ENCODE data around the gene SERPINB13. TPM values are rescaled to one million over a fixed set of nuclear protein-coding genes. Genes with fewer than 3 reads are reported as not detected.

The SERPINB13 gene
- total and polyA plus RNA-seq, 9 of the 15 experiments (the other 6 are each of a cell fraction or from before 2014, with no cell fraction given), result not detected

DNA sequence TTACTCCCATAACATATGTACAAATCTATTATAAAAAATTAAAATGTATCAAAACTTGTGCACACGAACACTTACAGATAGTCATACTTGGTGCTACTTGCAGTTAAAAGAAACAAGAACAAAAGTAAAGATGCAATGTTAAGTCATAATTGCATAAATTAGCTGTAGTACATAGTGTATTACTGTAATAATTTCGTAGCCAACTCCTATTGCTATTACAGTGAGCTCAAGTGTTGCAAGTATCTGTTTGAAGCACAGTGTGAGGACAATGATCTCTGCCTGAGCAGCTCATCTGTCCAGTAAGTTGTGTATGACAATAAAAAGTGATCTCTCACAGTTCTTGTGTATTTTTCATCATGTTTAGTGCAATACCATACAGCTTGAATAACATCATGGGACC, 7.5 kb upstream of the SERPINB13 start:
- Histone ChIP-seq H3K27ac (ENCODE audit: extremely low read depth, low read depth, low read length) (no peak overlapping the region), H3K79me2 (ENCODE audit: control insufficient read depth, insufficient read depth, low read length) (no peaks in the 10 kb centered on the region), H3K9me1 (ENCODE audit: control insufficient read depth, insufficient read depth, low read length) (no peaks in the 10 kb centered on the region), H3K9me3 (replicated peaks; ENCODE audit: control insufficient read depth, insufficient read depth, low read depth, low read length) (no peaks in the 10 kb centered on the region), H3K4me1 (replicated peaks in 1 of 2; ENCODE audit: control insufficient read depth in 2 of 2, insufficient read depth in 2 of 2, low read length in 2 of 2) (no peaks in the 10 kb centered on the region), H2AFZ (ENCODE audit: low read depth, low read length) (no peak overlapping the region), H4K20me1 (replicated peaks; ENCODE audit: control insufficient read depth, insufficient read depth, low read length) (no peaks in the 10 kb centered on the region), H3K9ac (ENCODE audit: insufficient read depth in 1 of 2, low read depth in 2 of 2, low read length in 2 of 2) (no peak overlapping the region), H3K27me3 (ENCODE audit: control insufficient read depth in 2 of 2, insufficient read depth in 2 of 2, low read length in 2 of 2) (no peaks in the 10 kb centered on the region), H3K4me3 (no peak overlapping the region), H3K4me2 (ENCODE audit: insufficient read depth, low read length) (no peak overlapping the region), H3K36me3 (ENCODE audit: control insufficient read depth, insufficient read depth, low read length) (no peaks in the 10 kb centered on the region)
- POLR2A ChIA-PET, result interaction anchor here (1.0 kb wide), 1 partner anchor 12 kb away, joined by 3 read pairs; no protein-coding TSS in a partner anchor
- BruUV-seq (replicated peaks), result no TSS peak
- in situ Hi-C loops (cut with MboI) (no loop called here), intact Hi-C loops (cut with micrococcal nuclease) (loop anchor here (2.0 to 10.0 kb wide), 2 partner anchors 61 to 555 kb away; no protein-coding TSS in a partner anchor)
- FAIRE-seq (no peak), ATAC-seq (no peak), DNase-seq (ENCODE audit: extremely low read depth in 1 of 4, low spot score in 3 of 4) (no peak)
- 0% methylated on average over 2 of the region's 2 CpGs for WGBS (ENCODE audit: insufficient coverage, low coverage, missing lambda C conversion rate)
- no peak for TF ChIP-seq ZNF282 (CRISPR knock-in tag; IDR thresholded peaks at IDR 0.05)
- no peak for TF ChIP-seq SIN3B (IDR thresholded peaks at IDR 0.05; ENCODE audit: low read depth)
- no peak for TF ChIP-seq HMGXB4 (CRISPR knock-in tag; IDR thresholded peaks at IDR 0.05)
- TF ChIP-seq ZNF77 (CRISPR knock-in tag; IDR thresholded peaks at IDR 0.05), result no peak
- TF ChIP-seq CCNT2 (IDR thresholded peaks at IDR 0.05; ENCODE audit: borderline replicate concordance, extremely low read depth, insufficient read length, low read depth, low read length), result no peak
- TF ChIP-seq ZFP30 (CRISPR knock-in tag; IDR thresholded peaks at IDR 0.05; ENCODE audit: borderline replicate concordance), result no peak
- TF ChIP-seq CEBPG (CRISPR knock-in tag; IDR thresholded peaks at IDR 0.05), result no peak
- no peak for TF ChIP-seq CEBPG (tag; conservative IDR thresholded peaks at IDR 0.05 in 1 of 2, IDR thresholded peaks at IDR 0.05 in 1 of 2)
- no peak for TF ChIP-seq MYNN (IDR thresholded peaks at IDR 0.05)
- TF ChIP-seq MYNN (CRISPR knock-in tag; IDR thresholded peaks at IDR 0.05), result no peak
- no peak for TF ChIP-seq HMGN3 (IDR thresholded peaks at IDR 0.05; ENCODE audit: borderline replicate concordance, extremely low read depth, insufficient read length, low read depth, low read length)
- CTCF ChIA-PET (ENCODE audit: low intra/inter-chr PET ratio), result no interaction called here

Measured in K562 (cell line).